ENCODE data around the gene ZBTB20. TPM values are rescaled to one million over a fixed set of nuclear protein-coding genes. Genes with fewer than 3 reads are reported as not detected.

The ZBTB20 gene
- total RNA-seq, 4 donors from 2014 or later: 46.1 to 102 (median 81.9) TPM

DNA sequence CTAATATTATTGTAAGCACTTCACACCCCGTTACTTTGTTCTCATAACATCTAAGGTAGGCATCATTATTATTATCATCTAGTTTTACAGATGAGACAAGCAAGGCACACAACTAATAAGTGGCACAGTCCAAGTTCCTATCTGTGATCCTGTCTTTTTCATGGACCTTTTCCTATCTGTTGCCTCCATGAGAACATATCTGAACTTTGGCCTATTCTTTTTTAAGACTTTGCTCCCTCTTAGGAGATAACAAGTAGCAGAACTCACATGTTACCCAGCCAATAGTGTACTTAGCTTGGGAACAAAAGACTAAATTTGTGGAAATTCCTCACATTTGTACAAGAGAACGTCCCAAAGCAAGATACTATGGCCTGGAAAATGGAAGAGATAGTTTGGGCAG is 680.8 kb downstream of the ZBTB20 start:
- no peak for TF ChIP-seq CTCF (IDR thresholded peaks at IDR 0.05)
- ATAC-seq (ENCODE audit: low FRiP score) (no peak), DNase-seq (ENCODE audit: low spot score) (no peak)

DNA sequence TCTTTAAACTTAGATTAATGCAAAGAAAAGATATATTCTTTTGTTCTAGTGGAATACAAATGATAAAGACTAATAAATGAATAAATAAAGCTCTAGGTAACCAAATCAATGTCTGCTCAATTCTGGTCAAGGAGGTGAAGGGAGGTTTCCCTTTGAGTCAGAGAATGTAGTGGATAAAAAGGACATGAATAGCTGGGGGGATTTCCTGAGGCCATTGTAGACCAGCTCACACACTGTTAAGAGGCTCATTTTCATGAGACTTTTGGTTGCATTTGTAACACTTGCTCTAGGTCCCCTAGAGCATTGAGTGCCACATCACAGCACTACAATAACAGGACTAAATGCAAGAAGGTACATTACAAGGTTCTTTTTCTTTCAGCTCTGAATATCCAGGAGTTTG is 682.5 kb downstream of the ZBTB20 start:
- no peak for TF ChIP-seq CTCF (IDR thresholded peaks at IDR 0.05)
- ATAC-seq (ENCODE audit: low FRiP score) (no peak), DNase-seq (ENCODE audit: low spot score) (no peak)

DNA sequence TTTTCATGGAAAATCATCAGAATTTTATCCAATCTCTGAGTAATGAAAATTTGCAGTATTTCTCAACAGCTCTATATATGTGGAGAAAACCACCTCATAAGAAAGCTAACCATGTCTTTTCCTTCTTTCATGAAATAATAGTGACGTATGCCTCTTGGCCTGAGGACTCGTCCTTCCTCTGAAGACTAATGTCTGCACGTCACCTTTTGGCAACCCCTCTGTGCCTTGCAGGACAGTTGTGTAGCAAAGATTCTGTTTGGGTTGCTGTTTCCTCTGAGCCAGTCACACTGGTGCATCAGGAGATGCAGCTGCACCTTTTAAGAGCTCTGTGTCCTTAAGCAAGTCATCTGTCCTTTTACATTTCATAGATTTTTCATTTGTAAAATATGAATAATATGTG is 684.3 kb downstream of the ZBTB20 start:
- ATAC-seq (ENCODE audit: low FRiP score): no peak
- no peak for TF ChIP-seq CTCF (IDR thresholded peaks at IDR 0.05)
- no peak for DNase-seq (ENCODE audit: low spot score)

DNA sequence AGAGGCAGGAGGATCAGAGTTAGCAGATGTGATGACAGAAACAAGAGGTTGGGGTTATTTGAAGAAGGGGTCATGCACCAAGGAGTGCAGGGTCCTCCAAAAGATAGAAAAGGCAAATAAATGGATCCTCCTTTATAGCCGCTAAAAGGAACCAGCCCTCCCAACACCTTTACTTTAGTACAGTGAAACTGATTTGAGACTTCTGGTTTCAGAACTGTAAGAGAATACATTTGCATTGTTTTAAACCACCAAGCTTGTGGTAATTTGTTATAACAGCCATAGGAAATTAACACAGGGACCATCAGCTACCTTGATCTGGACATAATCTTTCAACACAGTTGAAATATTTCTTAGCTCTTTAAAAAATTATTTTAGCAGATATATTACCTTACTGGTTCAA is 686.6 kb downstream of the ZBTB20 start:
- DNase-seq (ENCODE audit: low spot score): no peak
- TF ChIP-seq CTCF (IDR thresholded peaks at IDR 0.05): no peak
- no peak for ATAC-seq (ENCODE audit: low FRiP score)

- TF ChIP-seq CTCF (IDR thresholded peaks at IDR 0.05): no peak
- DNase-seq (ENCODE audit: low spot score) (no peak), ATAC-seq (ENCODE audit: low FRiP score) (no peak)
Observed at GRCh38 chr3:114456742-114457141, 690.3 kb downstream of the ZBTB20 start.

GRCh38 chr3:114455432-114455831 is 691.7 kb downstream of the ZBTB20 start:
- TF ChIP-seq CTCF (IDR thresholded peaks at IDR 0.05): no peak
- ATAC-seq (ENCODE audit: low FRiP score) (no peak), DNase-seq (ENCODE audit: low spot score) (no peak)

GRCh38 chr3:114454551-114455251 is 692.4 kb downstream of the ZBTB20 start:
- no peak for ATAC-seq (ENCODE audit: low FRiP score)
- no peak for TF ChIP-seq CTCF (IDR thresholded peaks at IDR 0.05)
- DNase-seq (ENCODE audit: low spot score): no peak

Data from omental fat pad (tissue), 4 donors.